Tibial nerve (tissue), 4 donors: Measurements from ENCODE around the gene RSPO3. TPM values are rescaled to one million over a fixed set of nuclear protein-coding genes. Genes with fewer than 3 reads are reported as not detected.
A peak's percentile ranks its signal among the peaks of the same experiment; 100 is the strongest.

Experiments used
- DNase-seq, 2 donors: peaks; one replicate each; pipeline ENCODE4 v3.0.0-alpha.2; 2019; ENCODE audit warnings: low spot score in 2 of 2
- H3K27ac ChIP-seq, 4 donors: fragments of 200-600 bp; sonication (generic) in 3 of 4; one replicate each; pipeline ENCODE4 v1.5.1; 2017 to 2019; ENCODE audit warnings: mild to moderate bottlenecking in 1 of 4
- H3K27me3 ChIP-seq, 2 donors: fragments of 200-600 bp; sonication (generic) in 1 of 2; one replicate each; pipeline versions ENCODE4 v1.5.1 to v1.6.0; 2017 to 2019
- H3K36me3 ChIP-seq, 3 donors: fragments of 200-600 bp; sonication (generic); one replicate each; pipeline ENCODE4 v1.5.1; 2018 to 2019
- H3K4me1 ChIP-seq, 4 donors: fragments of 200-600 bp; sonication (generic) in 3 of 4; one replicate each; pipeline ENCODE4 v1.5.1; 2017 to 2019
- H3K4me3 ChIP-seq, 4 donors: fragments of 200-600 bp; sonication (generic) in 3 of 4; one replicate each; pipeline ENCODE4 v1.5.1; 2017 to 2019; ENCODE audit warnings: mild to moderate bottlenecking in 1 of 4, moderate library complexity in 1 of 4
- H3K9me3 ChIP-seq, 4 donors: fragments of 200-600 bp; sonication (generic) in 3 of 4; one replicate each; pipeline ENCODE4 v1.5.1; 2017 to 2019
- EP300 ChIP-seq, 2 donors: sonication (generic); formaldehyde crosslinking; IDR thresholded peaks; one replicate each; pipeline ENCODE4 v1.6.1; 2017; ENCODE audit warnings: antibody characterized with exemption in 2 of 2, mild to moderate bottlenecking in 1 of 2
- POLR2A ChIP-seq, 2 donors: fragments of 450-650 bp; IDR thresholded peaks; one replicate each; pipeline ENCODE4 v1.6.1; 2017; ENCODE audit warnings: antibody characterized with exemption in 2 of 2, mild to moderate bottlenecking in 2 of 2, moderate library complexity in 2 of 2
- WGBS, 2 donors: methylation state at CpG; one replicate each; pipeline ENCODE4 v1.1.5; 2018; 5-methylcytosine and 5-hydroxymethylcytosine counted together
- total RNA-seq, 4 donors: library from RNA; depleted of rRNA; stranded (reverse); fragments of >200 nt; gene quantifications; one replicate each; pipeline ENCODE4 v1.1.0, GENCODE V29; 2016
- TF ChIP-seq, protein P1 (sequence below), 5 experiments: fragments of 200-600 bp in 3 of 5; fragments of 450-650 bp in 2 of 5; sonication (generic) in 3 of 5; IDR thresholded peaks; one replicate each; pipeline ENCODE4 v1.5.1; 2016 to 2019; ENCODE audit warnings: antibody characterized with exemption in 5 of 5, mild to moderate bottlenecking in 3 of 5, moderate library complexity in 2 of 5

Gene RSPO3
- total RNA-seq, 4 donors from 2014 or later: 10.2 to 24.1 (median 19.6) TPM

- Histone ChIP-seq H3K27ac (no peak overlapping the region), H3K36me3 (no peaks in the 10 kb centered on the region), H3K27me3 (no peaks in the 10 kb centered on the region), H3K4me3 (no peak overlapping the region), H3K4me1 (peaks cover 0 to 14% (median 0%) of the 10 kb centered on the region in 4 donors), H3K9me3 (no peaks in the 10 kb centered on the region)
- 81 to 94% methylated on average over 1 of the region's 1 CpG for WGBS, 2 donors
- TF ChIP-seq EP300 (IDR thresholded peaks at IDR 0.05): no peak
- no peak for TF ChIP-seq POLR2A (IDR thresholded peaks at IDR 0.05)
- TF ChIP-seq, protein P1, sequence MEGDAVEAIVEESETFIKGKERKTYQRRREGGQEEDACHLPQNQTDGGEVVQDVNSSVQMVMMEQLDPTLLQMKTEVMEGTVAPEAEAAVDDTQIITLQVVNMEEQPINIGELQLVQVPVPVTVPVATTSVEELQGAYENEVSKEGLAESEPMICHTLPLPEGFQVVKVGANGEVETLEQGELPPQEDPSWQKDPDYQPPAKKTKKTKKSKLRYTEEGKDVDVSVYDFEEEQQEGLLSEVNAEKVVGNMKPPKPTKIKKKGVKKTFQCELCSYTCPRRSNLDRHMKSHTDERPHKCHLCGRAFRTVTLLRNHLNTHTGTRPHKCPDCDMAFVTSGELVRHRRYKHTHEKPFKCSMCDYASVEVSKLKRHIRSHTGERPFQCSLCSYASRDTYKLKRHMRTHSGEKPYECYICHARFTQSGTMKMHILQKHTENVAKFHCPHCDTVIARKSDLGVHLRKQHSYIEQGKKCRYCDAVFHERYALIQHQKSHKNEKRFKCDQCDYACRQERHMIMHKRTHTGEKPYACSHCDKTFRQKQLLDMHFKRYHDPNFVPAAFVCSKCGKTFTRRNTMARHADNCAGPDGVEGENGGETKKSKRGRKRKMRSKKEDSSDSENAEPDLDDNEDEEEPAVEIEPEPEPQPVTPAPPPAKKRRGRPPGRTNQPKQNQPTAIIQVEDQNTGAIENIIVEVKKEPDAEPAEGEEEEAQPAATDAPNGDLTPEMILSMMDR (IDR thresholded peaks at IDR 0.05): no peak
- no peak for DNase-seq
These were observed 70.3 kb downstream of the RSPO3 start for GRCh38 chr6:127188744-127189143.

DNA sequence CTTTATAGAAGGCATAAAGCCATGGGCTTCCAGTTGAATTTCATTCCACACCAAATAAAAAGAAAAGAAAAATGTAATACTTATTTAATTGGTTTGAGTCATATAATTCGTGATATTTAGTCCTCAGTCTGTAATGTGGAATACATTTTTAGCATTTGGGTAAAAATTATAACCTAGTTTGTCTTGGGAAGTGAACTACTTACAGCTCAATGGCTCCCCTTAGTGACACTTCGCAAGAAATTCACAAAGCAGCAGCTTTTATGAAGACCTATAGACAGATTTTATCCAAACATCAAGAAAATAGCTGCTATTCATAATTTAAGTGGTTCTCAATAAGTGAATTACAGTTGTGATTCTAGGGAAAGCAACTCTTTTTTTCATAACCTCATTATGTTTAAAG lies 72.1 kb downstream of the RSPO3 start:
- H3K27me3 ChIP-seq: no peaks in the 10 kb centered on the region
- TF ChIP-seq, protein P1 (IDR thresholded peaks at IDR 0.05): peak in 2 of 5 experiments; percentile 17 to 36
- TF ChIP-seq EP300 (IDR thresholded peaks at IDR 0.05): no peak
- H3K4me1 ChIP-seq: peaks cover 0 to 14% (median 0%) of the 10 kb centered on the region in 4 donors
- no peak overlapping the region for H3K27ac ChIP-seq
- H3K9me3 ChIP-seq: no peaks in the 10 kb centered on the region
- H3K4me3 ChIP-seq: no peak overlapping the region
- 27 to 35% methylated on average over 2 of the region's 2 CpGs for WGBS, 2 donors
- no peaks in the 10 kb centered on the region for H3K36me3 ChIP-seq
- DNase-seq: no peak

- no peak overlapping the region for H3K27ac ChIP-seq
- H3K36me3 ChIP-seq: no peaks in the 10 kb centered on the region
- no peak for DNase-seq
- no peaks in the 10 kb centered on the region for H3K9me3 ChIP-seq
- H3K4me1 ChIP-seq: peaks cover 0 to 14% (median 0%) of the 10 kb centered on the region in 4 donors
- 57% methylated on average over 1 of the region's 1 CpG for WGBS, 2 donors
- H3K27me3 ChIP-seq: no peaks in the 10 kb centered on the region
- no peak overlapping the region for H3K4me3 ChIP-seq
- TF ChIP-seq, protein P1 (IDR thresholded peaks at IDR 0.05): no peak
- TF ChIP-seq POLR2A (IDR thresholded peaks at IDR 0.05): no peak
- no peak for TF ChIP-seq EP300 (IDR thresholded peaks at IDR 0.05)
These were observed 73.2 kb downstream of the RSPO3 start for GRCh38 chr6:127191716-127192115.

DNA sequence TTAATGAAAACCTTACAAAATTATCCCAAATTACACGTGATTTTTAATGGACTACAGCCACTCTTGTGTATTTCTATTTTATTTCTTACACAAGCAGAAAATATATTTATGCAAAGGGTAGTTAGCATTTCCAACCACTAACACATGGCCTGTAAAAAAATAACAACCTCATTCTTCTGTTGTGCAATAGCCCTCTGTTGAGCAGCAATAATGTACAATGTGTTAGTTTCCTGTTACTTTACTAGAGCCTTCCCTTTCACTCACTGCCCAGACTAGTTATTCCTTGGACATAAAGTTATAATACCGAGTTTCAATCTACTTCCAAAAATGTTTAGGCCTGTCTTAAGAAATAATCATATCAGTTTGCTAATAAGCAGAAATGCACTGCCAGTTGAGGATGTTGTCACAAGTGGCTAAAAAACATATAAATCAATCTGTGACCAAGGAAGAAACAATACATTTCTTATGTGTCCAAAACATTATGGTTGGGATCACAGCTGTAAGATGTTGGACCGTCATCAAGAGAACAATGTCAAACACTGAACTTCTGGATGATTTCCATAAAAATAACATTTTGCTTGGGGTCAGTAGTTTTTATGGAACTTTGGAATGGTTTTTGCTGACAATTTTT lies 74.6 kb downstream of the RSPO3 start:
- H3K36me3 ChIP-seq: no peaks in the 10 kb centered on the region
- H3K27me3 ChIP-seq: no peaks in the 10 kb centered on the region
- WGBS, 2 donors: 28 to 34% methylated on average over 3 of the region's 3 CpGs
- H3K9me3 ChIP-seq: no peaks in the 10 kb centered on the region
- TF ChIP-seq POLR2A (IDR thresholded peaks at IDR 0.05) (no peak), EP300 (IDR thresholded peaks at IDR 0.05) (peak in 1 of 2 donors; percentile 42)
- H3K27ac ChIP-seq: peak overlapping the region in 2 of 4 donors; percentile 17 to 62
- DNase-seq: no peak
- no peak overlapping the region for H3K4me3 ChIP-seq
- H3K4me1 ChIP-seq: peaks cover 0 to 14% (median 0%) of the 10 kb centered on the region in 4 donors

GRCh38 chr6:127195833-127196232 lies 77.4 kb downstream of the RSPO3 start:
- WGBS, 2 donors: 64 to 73% methylated on average over 3 of the region's 3 CpGs
- no peak for DNase-seq

More at GRCh38 chr6:127195833-127196232, 77.4 kb downstream of the RSPO3 start:
- Histone ChIP-seq H3K36me3 (no peaks in the 10 kb centered on the region), H3K27ac (no peak overlapping the region), H3K4me1 (peaks cover 0 to 14% (median 0%) of the 10 kb centered on the region in 4 donors), H3K27me3 (no peaks in the 10 kb centered on the region), H3K4me3 (no peak overlapping the region), H3K9me3 (no peaks in the 10 kb centered on the region)
- TF ChIP-seq POLR2A (IDR thresholded peaks at IDR 0.05) (no peak), EP300 (IDR thresholded peaks at IDR 0.05) (no peak)
- TF ChIP-seq, protein P1 (IDR thresholded peaks at IDR 0.05): no peak
